Sigmoid colon (tissue), 4 donors: Measurements from ENCODE around the gene NGF.

Experiments
- CTCF ChIP-seq, 4 experiments: fragments of 450-650 bp in 3 of 4; fragments of 200-600 bp in 1 of 4; IDR thresholded peaks; one replicate each; pipeline ENCODE4 v1.5.1; 2016 to 2019; ENCODE audit warnings: antibody characterized with exemption in 4 of 4, mild to moderate bottlenecking in 3 of 4, moderate library complexity in 2 of 4
- EP300 ChIP-seq, 4 donors: sonication (generic); formaldehyde crosslinking; IDR thresholded peaks; one replicate each; pipeline ENCODE4 v1.6.1; 2017; ENCODE audit warnings: antibody characterized with exemption in 4 of 4
- POLR2A ChIP-seq, 2 donors: fragments of 450-650 bp; IDR thresholded peaks; one replicate each; pipeline ENCODE4 v1.6.1; 2016; ENCODE audit warnings: antibody characterized with exemption in 2 of 2, mild to moderate bottlenecking in 2 of 2, moderate library complexity in 2 of 2

- TF ChIP-seq EP300 (IDR thresholded peaks at IDR 0.05), result no peak
- no peak for TF ChIP-seq CTCF (IDR thresholded peaks at IDR 0.05)
- no peak for TF ChIP-seq POLR2A (IDR thresholded peaks at IDR 0.05)
Measured at GRCh38 chr1:115351143-115351542, 13.1 kb upstream of the NGF start.
